GM12878 (cell line): ENCODE measurements around the gene ROCK2. TPM values are rescaled to one million over a fixed set of nuclear protein-coding genes. Genes with fewer than 3 reads are reported as not detected.

Source experiments
- ATAC-seq: fragments of 200-7000 bp; cut with Tn5 transposase; 3 replicates; pipeline ENCODE4 v1.9.1; 2020; ENCODE audit warnings: mild to moderate bottlenecking, moderate library complexity
- BruUV-seq: library from RNA; stranded (reverse); fragments of 400-500 nt; replicated peaks from 2 replicates; lab custom pipeline; 2021; lab: Mats Ljungman, UMichigan
- CTCF ChIA-PET: fragments of 300-600 bp; sonication (Branson Sonifier 250); formaldehyde crosslinking; extraction: SDS; loops from one replicate; lab custom pipeline; 2021; ENCODE audit warnings: inconsistent platforms; lab: Yijun Ruan, JAX
- POLR2A ChIA-PET: fragments of 350-600 bp; formaldehyde crosslinking; extraction: SDS; loops from one replicate; lab custom pipeline; 2021; ENCODE audit warnings: inconsistent platforms; lab: Charles Lee
- RAD21 ChIA-PET: fragments of 300-600 bp; sonication (Branson Sonifier 250); formaldehyde crosslinking; loops from one replicate; lab custom pipeline; 2023; ENCODE audit warnings: antibody characterized with exemption; ENCODE audit not compliant: unreplicated experiment; lab: Charles Lee
- SMC1A ChIA-PET: fragments of 300-600 bp; sonication (Branson Sonifier 250); formaldehyde crosslinking; loops from one replicate; lab custom pipeline; 2023; ENCODE audit not compliant: unreplicated experiment, uncharacterized antibody; lab: Charles Lee
- DNase-seq: peaks from one replicate; pipeline ENCODE4 v3.0.0-alpha.2; 2011; ENCODE audit warnings: low read depth, low spot score
- FAIRE-seq: peaks from 3 replicates; lab custom pipeline; 2011; peaks lifted over from hg19 to GRCh38; lab: Jason Lieb, UNC
- H2AFZ ChIP-seq: 2 replicates; pipeline ENCODE4 v1.6.0; 2011; ENCODE audit warnings: low read depth, low read length, control low read depth; ENCODE audit not compliant: control insufficient read depth
- H3K27ac ChIP-seq: 2 replicates; pipeline ENCODE4 v1.5.1; 2011; ENCODE audit warnings: control low read depth; ENCODE audit not compliant: control insufficient read depth, insufficient read depth
- H3K27me3 ChIP-seq, 2 experiments: replicated peaks in 1 of 2; 2 replicates each; pipeline versions ENCODE4 v1.6.0 to v1.6.1; 2011; ENCODE audit warnings: low read length in 1 of 2; ENCODE audit not compliant: control insufficient read depth in 2 of 2, insufficient read depth in 2 of 2
- H3K36me3 ChIP-seq, 2 experiments: 2 replicates each; pipeline ENCODE4 v1.5.1; 2011; ENCODE audit warnings: low read length in 1 of 2; ENCODE audit not compliant: control insufficient read depth in 2 of 2, insufficient read depth in 2 of 2
- H3K4me1 ChIP-seq: 2 replicates; pipeline ENCODE4 v1.6.1; 2011; ENCODE audit warnings: mild to moderate bottlenecking, low read length, moderate library complexity, mixed read lengths; ENCODE audit not compliant: control insufficient read depth, insufficient read depth
- H3K4me2 ChIP-seq: 2 replicates; pipeline ENCODE4 v1.6.0; 2011; ENCODE audit warnings: control low read depth; ENCODE audit not compliant: control insufficient read depth, insufficient read depth
- H3K4me3 ChIP-seq: fragments of 200-600 bp; sonication (generic); 2 replicates; pipeline ENCODE4 v1.5.1; 2016
- H3K79me2 ChIP-seq: 2 replicates; pipeline ENCODE4 v1.6.0; 2011; ENCODE audit warnings: low read length; ENCODE audit not compliant: control insufficient read depth, insufficient read depth
- H3K9ac ChIP-seq: 2 replicates; pipeline ENCODE4 v1.8.0; 2011; ENCODE audit warnings: low read length, control low read depth, mixed read lengths; ENCODE audit not compliant: control insufficient read depth, insufficient read depth
- H3K9me3 ChIP-seq: replicated peaks from 3 replicates; pipeline ENCODE4 v1.5.1; 2011; ENCODE audit warnings: mild to moderate bottlenecking, low read length; ENCODE audit not compliant: control insufficient read depth, insufficient read depth
- H4K20me1 ChIP-seq: 2 replicates; pipeline ENCODE4 v1.6.0; 2011; ENCODE audit not compliant: control insufficient read depth, insufficient read depth
- BCL3 ChIP-seq: IDR thresholded peaks from 2 replicates; pipeline ENCODE4 v1.6.1; 2011; ENCODE audit warnings: borderline replicate concordance, low read depth, mild to moderate bottlenecking, moderate library complexity, low read length; ENCODE audit not compliant: insufficient read depth, poor library complexity, severe bottlenecking
- CHD2 ChIP-seq: IDR thresholded peaks from 2 replicates; pipeline ENCODE4 v1.6.1; 2011; ENCODE audit warnings: low read depth, low read length, improper control_type of control experiment, borderline replicate concordance
- HCFC1 ChIP-seq: fragments of 150-350 bp; IDR thresholded peaks from 2 replicates; pipeline ENCODE4 v1.6.1; 2014; ENCODE audit warnings: low read length
- KDM1A ChIP-seq: fragments of 200-600 bp; sonication (generic); IDR thresholded peaks from 2 replicates; pipeline ENCODE4 v1.6.1; 2016; ENCODE audit warnings: borderline replicate concordance
- NRF1 ChIP-seq: conservative IDR thresholded peaks from 2 replicates; pipeline ENCODE4 v1.6.1; 2011; ENCODE audit warnings: mild to moderate bottlenecking, low read depth, low read length, improper control_type of control experiment
- ZNF384 ChIP-seq: IDR thresholded peaks from 2 replicates; pipeline ENCODE4 v1.6.1; 2012; ENCODE audit warnings: low read depth, mild to moderate bottlenecking, low read length, improper control_type of control experiment, borderline replicate concordance
- in situ Hi-C: fragments of 300-500 bp; cut with MboI; formaldehyde crosslinking; loops from 9 replicates; pipeline ENCODE4 v1.14.3; 2018; ENCODE audit warnings: mixed read lengths
- intact Hi-C: fragments of 100-400 bp; cut with micrococcal nuclease; formaldehyde crosslinking; loops from one replicate; pipeline ENCODE4 v1.14.2; 2022; ENCODE audit not compliant: unreplicated experiment
- polyA plus RNA-seq, 11 experiments: library from polyadenylated mRNA; depleted of rRNA in 4 of 11; unstranded in 6 of 11; stranded (reverse) in 5 of 11; fragments of >200 nt; fragmentation: Nextera tagmentation in 4 of 11; fragmentation: Illumina TruSeq in 1 of 11; extraction: Ambion mirVana in 4 of 11; extraction: Trizol in 1 of 11; gene quantifications; 1 replicate in 1 of 11; 2 replicates in 10 of 11; pipeline versions ENCODE4 v1.2.1 to v1.2.3, GENCODE V29; 2011 to 2016; ENCODE audit warnings: inconsistent platforms in 2 of 11, missing spikeins in 2 of 11, low read depth in 1 of 11
- total RNA-seq, 4 experiments: library from RNA; depleted of rRNA in 3 of 4; stranded (reverse); fragments of >200 nt in 3 of 4; fragmentation: Illumina TruSeq in 1 of 4; extraction: Trizol in 1 of 4; gene quantifications; 2 replicates each; pipeline versions ENCODE4 v1.2.1 to v1.2.3, GENCODE V29; 2013 to 2021

Gene ROCK2
- total and polyA plus RNA-seq, 10 of the 15 experiments (the other 5 are each of a cell fraction or from before 2014, with no cell fraction given), result 4.6 to 22.1 (median 8.3) TPM

GRCh38 chr2:11227595-11227994, 116.8 kb downstream of the ROCK2 start (continued):
- TF ChIP-seq BCL3, result no peak
- no peak for TF ChIP-seq HCFC1
- no peak for TF ChIP-seq ZNF384
- TF ChIP-seq NRF1, result no peak
- TF ChIP-seq CHD2, result no peak

GRCh38 chr2:11224887-11225286, 119.5 kb downstream of the ROCK2 start:
- in situ Hi-C loops (no loop called here), intact Hi-C loops (no loop called here)
- H3K27me3 ChIP-seq, result no peaks in the 10 kb centered on the region
- H3K4me1 ChIP-seq, result no peaks in the 10 kb centered on the region
- BruUV-seq, result no TSS peak
- no peak overlapping the region for H3K27ac ChIP-seq
- peak; percentile 37 for ATAC-seq
- H3K79me2 ChIP-seq, result no peaks in the 10 kb centered on the region
- H2AFZ ChIP-seq, result no peak overlapping the region
- ChIA-PET POLR2A (interaction anchor here (0.9 kb wide), 1 partner anchor 76 kb away, joined by 7 read pairs; no protein-coding TSS in a partner anchor), RAD21 (interaction anchor here (0.9 kb wide), 1 partner anchor 92 kb away, joined by 3 read pairs; a partner anchor contains a TSS), SMC1A (interaction anchor here (1.7 kb wide), 1 partner anchor 9 kb away, joined by 6 read pairs; no protein-coding TSS in a partner anchor), CTCF (interaction anchor here (0.8 to 1.7 kb wide), 2 partner anchors 10 to 92 kb away, joined by 4 to 7 read pairs; a partner anchor contains a TSS)
- H3K9ac ChIP-seq, result no peak overlapping the region
- H3K36me3 ChIP-seq, result peaks cover 0 to 3% of the 10 kb centered on the region in 2 experiments; a peak in 3 of 4 replicates
- H3K4me3 ChIP-seq, result no peak overlapping the region
- TF ChIP-seq KDM1A, result no peak
- no peak for FAIRE-seq
- H4K20me1 ChIP-seq, result no peaks in the 10 kb centered on the region
- no peaks in the 10 kb centered on the region for H3K9me3 ChIP-seq
- H3K4me2 ChIP-seq, result no peak overlapping the region
- no peak for DNase-seq
